CD4-positive, alpha-beta T cell (primary cell): ENCODE results near the gene ARL15. TPM values are rescaled to one million over a fixed set of nuclear protein-coding genes. Genes with fewer than 3 reads are reported as not detected.

Experiments used
- ATAC-seq: fragments of 200-7000 bp; cut with Tn5 transposase; one replicate; pipeline ENCODE4 v1.10.0; 2022; ENCODE audit warnings: mild to moderate bottlenecking; ENCODE audit not compliant: poor library complexity
- CTCF ChIA-PET: fragments of 350-600 bp; sonication (Branson Sonifier 250); formaldehyde crosslinking; loops from one replicate; lab custom pipeline; 2021; ENCODE audit warnings: antibody characterized with exemption, inconsistent platforms; lab: Charles Lee
- POLR2A ChIA-PET: fragments of 350-600 bp; sonication (Branson Sonifier 250); formaldehyde crosslinking; loops from one replicate; lab custom pipeline; 2021; ENCODE audit warnings: antibody characterized with exemption, inconsistent platforms; lab: Charles Lee
- DNase-seq, 14 experiments: peaks; one replicate each; pipeline ENCODE4 v3.0.0-alpha.2; 2013 to 2020; ENCODE audit warnings: mixed read lengths in 2 of 14
- H3K27ac ChIP-seq, 2 donors: one replicate each; pipeline versions ENCODE4 v1.5.1 to v1.7.0; 2013; ENCODE audit warnings: low read length in 2 of 2, low read depth in 1 of 2, mild to moderate bottlenecking in 1 of 2
- H3K27me3 ChIP-seq, 2 experiments: 1 replicate in 1 of 2; 2 replicates in 1 of 2; pipeline versions ENCODE4 v1.6.1 to v1.7.0; 2013; ENCODE audit warnings: low read length in 2 of 2, control low read depth in 1 of 2, mild to moderate bottlenecking in 1 of 2, moderate library complexity in 1 of 2; ENCODE audit not compliant: insufficient read depth in 2 of 2, control insufficient read depth in 1 of 2
- H3K36me3 ChIP-seq: one replicate; pipeline ENCODE4 v1.6.1; 2013; ENCODE audit warnings: low read length, control low read depth; ENCODE audit not compliant: insufficient read depth
- H3K4me1 ChIP-seq: one replicate; pipeline ENCODE4 v1.6.1; 2013; ENCODE audit warnings: low read length, control low read depth; ENCODE audit not compliant: insufficient read depth
- H3K4me3 ChIP-seq: one replicate; pipeline ENCODE4 v1.5.1; 2013; ENCODE audit warnings: mild to moderate bottlenecking, low read length, moderate library complexity
- H3K9me3 ChIP-seq, 2 experiments: 1 replicate in 1 of 2; 2 replicates in 1 of 2; pipeline versions ENCODE4 v1.6.1 to v1.7.0; 2013; ENCODE audit warnings: low read length in 2 of 2, mild to moderate bottlenecking in 2 of 2, control low read depth in 1 of 2, moderate library complexity in 1 of 2; ENCODE audit not compliant: control insufficient read depth in 1 of 2, insufficient read depth in 1 of 2
- H3K27ac Mint-ChIP-seq: one replicate; pipeline ENCODE4 v1.8.0; 2020; ENCODE audit warnings: mixed read lengths
- H3K27me3 Mint-ChIP-seq: one replicate; pipeline ENCODE4 v1.8.0; 2021; ENCODE audit warnings: mixed read lengths
- H3K36me3 Mint-ChIP-seq: one replicate; pipeline ENCODE4 v1.8.0; 2021; ENCODE audit warnings: low read depth, mixed read lengths
- H3K4me1 Mint-ChIP-seq: one replicate; pipeline ENCODE4 v1.8.0; 2021; ENCODE audit warnings: low read depth, mixed read lengths
- H3K4me3 Mint-ChIP-seq: one replicate; pipeline ENCODE4 v1.8.0; 2020; ENCODE audit warnings: mild to moderate bottlenecking, mixed read lengths
- H3K9me3 Mint-ChIP-seq: one replicate; pipeline ENCODE4 v1.8.0; 2020; ENCODE audit warnings: mixed read lengths
- CTCF ChIP-seq: fragments of 200-600 bp; IDR thresholded peaks from one replicate; pipeline ENCODE4 v1.8.0; 2022; ENCODE audit warnings: antibody characterized with exemption, mild to moderate bottlenecking
- intact Hi-C, 2 experiments: fragments of 100-400 bp; cut with DNase I in 1 of 2; cut with micrococcal nuclease in 1 of 2; formaldehyde crosslinking; loops; one replicate each; pipeline versions ENCODE4 v1.15.1 to v1.9.0; 2023 to 2025; cut with DNase I, micrococcal nuclease
- total RNA-seq, 174 experiments: library from RNA in 2 of 174; stranded (reverse) in 2 of 174; gene quantifications; one replicate each; pipeline ENCODE4 v1.2.3 and lab custom pipeline; 2021 to 2026

The ARL15 gene
- total RNA-seq, 2 experiments from 2014 or later, result 9.1 to 10.6 TPM

- no peak overlapping the region for H3K4me3 ChIP-seq
- ChIA-PET CTCF (no interaction called here), POLR2A (no interaction called here)
- H3K4me3 Mint-ChIP-seq, result no peak overlapping the region
- no peaks in the 10 kb centered on the region for H3K36me3 Mint-ChIP-seq
- no peak overlapping the region for H3K27ac Mint-ChIP-seq
- peaks cover 31% of the 10 kb centered on the region for H3K4me1 Mint-ChIP-seq
- no peaks in the 10 kb centered on the region for H3K4me1 ChIP-seq
- peaks cover 0 to 2% of the 10 kb centered on the region in 2 experiments for H3K9me3 ChIP-seq
- H3K9me3 Mint-ChIP-seq, result no peaks in the 10 kb centered on the region
- DNase-seq, result no peak
- no peak for ATAC-seq
- H3K36me3 ChIP-seq, result no peaks in the 10 kb centered on the region
- no peaks in the 10 kb centered on the region for H3K27me3 ChIP-seq
- no peak overlapping the region for H3K27ac ChIP-seq
- intact Hi-C loops, result no loop called here
- no peak for TF ChIP-seq CTCF
- H3K27me3 Mint-ChIP-seq, result no peaks in the 10 kb centered on the region
Observed at GRCh38 chr5:54264574-54264973, 45.8 kb downstream of the ARL15 start.

GRCh38 chr5:54263447-54263846 lies 46.9 kb downstream of the ARL15 start:
- Histone ChIP-seq H3K4me1 (no peaks in the 10 kb centered on the region), H3K4me3 (no peak overlapping the region), H3K27me3 (no peaks in the 10 kb centered on the region), H3K9me3 (no peaks in the 10 kb centered on the region), H3K27ac (no peak overlapping the region), H3K36me3 (no peaks in the 10 kb centered on the region)
- TF ChIP-seq CTCF, result no peak
- no peaks in the 10 kb centered on the region for H3K36me3 Mint-ChIP-seq
- ChIA-PET POLR2A (no interaction called here), CTCF (no interaction called here)
- intact Hi-C loops, result no loop called here
- DNase-seq (no peak), ATAC-seq (no peak)
- no peak overlapping the region for H3K27ac Mint-ChIP-seq
- no peaks in the 10 kb centered on the region for H3K9me3 Mint-ChIP-seq
- no peaks in the 10 kb centered on the region for H3K27me3 Mint-ChIP-seq
- peaks cover 43% of the 10 kb centered on the region for H3K4me1 Mint-ChIP-seq
- no peak overlapping the region for H3K4me3 Mint-ChIP-seq

GRCh38 chr5:54261596-54261995 lies 48.8 kb downstream of the ARL15 start:
- Histone ChIP-seq H3K27ac (no peak overlapping the region), H3K9me3 (no peaks in the 10 kb centered on the region), H3K4me1 (no peaks in the 10 kb centered on the region), H3K27me3 (no peaks in the 10 kb centered on the region), H3K4me3 (no peak overlapping the region), H3K36me3 (no peaks in the 10 kb centered on the region)
- no peak for ATAC-seq
- no peaks in the 10 kb centered on the region for H3K27me3 Mint-ChIP-seq
- DNase-seq, result no peak
- TF ChIP-seq CTCF, result no peak
- peaks cover 60% of the 10 kb centered on the region for H3K4me1 Mint-ChIP-seq
- POLR2A ChIA-PET, result no interaction called here
- no peaks in the 10 kb centered on the region for H3K36me3 Mint-ChIP-seq
- CTCF ChIA-PET, result no interaction called here
- intact Hi-C loops, result no loop called here
- H3K4me3 Mint-ChIP-seq, result no peak overlapping the region
- H3K27ac Mint-ChIP-seq, result no peak overlapping the region
- H3K9me3 Mint-ChIP-seq, result no peaks in the 10 kb centered on the region
